Trophoblast cell (in vitro differentiated cells and primary cell): ENCODE data around the gene NUMA1.

Experiments used
- DNase-seq, 2 donors: peaks; one replicate each; pipeline ENCODE4 v3.0.0-alpha.2; 2016
- H2AFZ ChIP-seq: 2 replicates; pipeline ENCODE4 v1.6.1; 2013; ENCODE audit warnings: low read length, moderate library complexity, mild to moderate bottlenecking; ENCODE audit not compliant: insufficient read depth, poor library complexity
- H2AK5ac ChIP-seq: 2 replicates; pipeline ENCODE4 v1.6.1; 2013; ENCODE audit warnings: mild to moderate bottlenecking, low read length
- H2BK120ac ChIP-seq: 2 replicates; pipeline ENCODE4 v1.6.1; 2013; ENCODE audit warnings: low read length, mild to moderate bottlenecking, moderate library complexity; ENCODE audit not compliant: insufficient read depth, poor library complexity
- H2BK12ac ChIP-seq: 2 replicates; pipeline ENCODE4 v1.6.1; 2013; ENCODE audit warnings: mild to moderate bottlenecking, low read length, moderate library complexity
- H2BK5ac ChIP-seq: 2 replicates; pipeline ENCODE4 v1.6.1; 2013; ENCODE audit warnings: low read length, low read depth, moderate library complexity, mild to moderate bottlenecking; ENCODE audit not compliant: poor library complexity
- H3K14ac ChIP-seq: 2 replicates; pipeline ENCODE4 v1.6.1; 2013; ENCODE audit warnings: mild to moderate bottlenecking, low read length
- H3K18ac ChIP-seq: 2 replicates; pipeline ENCODE4 v1.6.1; 2013; ENCODE audit warnings: mild to moderate bottlenecking, low read length
- H3K23ac ChIP-seq: 2 replicates; pipeline ENCODE4 v1.6.1; 2013; ENCODE audit warnings: low read length
- H3K27ac ChIP-seq: 2 replicates; pipeline ENCODE4 v1.5.1; 2013; ENCODE audit warnings: low read depth, mild to moderate bottlenecking, inconsistent platforms, low read length, moderate library complexity
- H3K27me3 ChIP-seq: 2 replicates; pipeline ENCODE4 v1.6.1; 2013; ENCODE audit warnings: inconsistent platforms, mild to moderate bottlenecking, low read length, moderate library complexity; ENCODE audit not compliant: insufficient read depth
- H3K36me3 ChIP-seq, 2 experiments: 1 replicate in 1 of 2; 2 replicates in 1 of 2; pipeline ENCODE4 v1.6.1; 2013; ENCODE audit warnings: low read length in 2 of 2, mild to moderate bottlenecking in 2 of 2, moderate library complexity in 1 of 2; ENCODE audit not compliant: insufficient read depth in 2 of 2, control insufficient read depth in 1 of 2
- H3K4ac ChIP-seq: 2 replicates; pipeline ENCODE4 v1.6.1; 2013; ENCODE audit warnings: low read depth, mild to moderate bottlenecking, low read length, moderate library complexity
- H3K4me1 ChIP-seq, 2 experiments: 1 replicate in 1 of 2; 2 replicates in 1 of 2; pipeline ENCODE4 v1.6.1; 2013; ENCODE audit warnings: low read length in 2 of 2, mild to moderate bottlenecking in 2 of 2, moderate library complexity in 1 of 2; ENCODE audit not compliant: insufficient read depth in 2 of 2, control insufficient read depth in 1 of 2
- H3K4me2 ChIP-seq: 2 replicates; pipeline ENCODE4 v1.6.1; 2013; ENCODE audit warnings: inconsistent platforms, mild to moderate bottlenecking, low read length, moderate library complexity
- H3K4me3 ChIP-seq: 2 replicates; pipeline ENCODE4 v1.5.1; 2013; ENCODE audit warnings: mild to moderate bottlenecking, low read depth, low read length, inconsistent platforms
- H3K79me1 ChIP-seq: one replicate; pipeline ENCODE4 v1.6.1; 2013; ENCODE audit warnings: low read length
- H3K79me2 ChIP-seq: 2 replicates; pipeline ENCODE4 v1.6.1; 2013; ENCODE audit warnings: low read length, mild to moderate bottlenecking; ENCODE audit not compliant: control insufficient read depth, insufficient read depth, poor library complexity
- H3K9ac ChIP-seq: 2 replicates; pipeline ENCODE4 v1.6.1; 2013; ENCODE audit warnings: mild to moderate bottlenecking, low read length
- H3K9me3 ChIP-seq: 2 replicates; pipeline ENCODE4 v1.6.1; 2013; ENCODE audit warnings: low read depth, mild to moderate bottlenecking, control low read depth, inconsistent platforms, low read length; ENCODE audit not compliant: insufficient read depth
- H4K12ac ChIP-seq: 2 replicates; pipeline ENCODE4 v1.6.1; 2013; ENCODE audit warnings: low read depth, mild to moderate bottlenecking, low read length, moderate library complexity
- H4K8ac ChIP-seq: 2 replicates; pipeline ENCODE4 v1.6.1; 2013; ENCODE audit warnings: low read depth, mild to moderate bottlenecking, low read length, moderate library complexity
- H4K91ac ChIP-seq: one replicate; pipeline ENCODE4 v1.6.1; 2013; ENCODE audit warnings: low read depth, mild to moderate bottlenecking, low read length, moderate library complexity
- WGBS: extraction: QIAGEN DNeasy Blood & Tissue Kit; methylation state at CpG from one replicate; pipeline ENCODE4 v1.1.7; 2013; ENCODE audit warnings: missing lambda C conversion rate; ENCODE audit not compliant: insufficient read length, insufficient coverage; ENCODE audit errors: extremely low coverage; 5-methylcytosine and 5-hydroxymethylcytosine counted together

The NUMA1 gene

GRCh38 chr11:72119198-72119597, 38.9 kb upstream of the NUMA1 start:
- no peak overlapping the region for H3K4me2 ChIP-seq
- H3K18ac ChIP-seq: no peak overlapping the region
- no peaks in the 10 kb centered on the region for H3K36me3 ChIP-seq
- H2AK5ac ChIP-seq: no peak overlapping the region
- no peak overlapping the region for H3K23ac ChIP-seq
- no peak overlapping the region for H3K4ac ChIP-seq
- H3K27me3 ChIP-seq: no peaks in the 10 kb centered on the region
- H3K27ac ChIP-seq: no peak overlapping the region
- no peak overlapping the region for H4K8ac ChIP-seq
- no peak overlapping the region for H2BK5ac ChIP-seq
- peaks cover 0 to 2% of the 10 kb centered on the region in 2 experiments for H3K4me1 ChIP-seq
- H2BK12ac ChIP-seq: no peak overlapping the region
- H2BK120ac ChIP-seq: no peak overlapping the region
- no peak overlapping the region for H3K4me3 ChIP-seq
- H3K9ac ChIP-seq: no peak overlapping the region
- H4K91ac ChIP-seq: no peak overlapping the region
- peaks cover 4% of the 10 kb centered on the region for H3K9me3 ChIP-seq
- WGBS: no CpG with 5 or more reads among the region's 6 CpGs
- H3K14ac ChIP-seq: no peak overlapping the region
- no peak overlapping the region for H4K12ac ChIP-seq
- no peaks in the 10 kb centered on the region for H3K79me2 ChIP-seq
- no peaks in the 10 kb centered on the region for H3K79me1 ChIP-seq
- H2AFZ ChIP-seq: peak overlapping the region; percentile 52
- no peak for DNase-seq

DNA sequence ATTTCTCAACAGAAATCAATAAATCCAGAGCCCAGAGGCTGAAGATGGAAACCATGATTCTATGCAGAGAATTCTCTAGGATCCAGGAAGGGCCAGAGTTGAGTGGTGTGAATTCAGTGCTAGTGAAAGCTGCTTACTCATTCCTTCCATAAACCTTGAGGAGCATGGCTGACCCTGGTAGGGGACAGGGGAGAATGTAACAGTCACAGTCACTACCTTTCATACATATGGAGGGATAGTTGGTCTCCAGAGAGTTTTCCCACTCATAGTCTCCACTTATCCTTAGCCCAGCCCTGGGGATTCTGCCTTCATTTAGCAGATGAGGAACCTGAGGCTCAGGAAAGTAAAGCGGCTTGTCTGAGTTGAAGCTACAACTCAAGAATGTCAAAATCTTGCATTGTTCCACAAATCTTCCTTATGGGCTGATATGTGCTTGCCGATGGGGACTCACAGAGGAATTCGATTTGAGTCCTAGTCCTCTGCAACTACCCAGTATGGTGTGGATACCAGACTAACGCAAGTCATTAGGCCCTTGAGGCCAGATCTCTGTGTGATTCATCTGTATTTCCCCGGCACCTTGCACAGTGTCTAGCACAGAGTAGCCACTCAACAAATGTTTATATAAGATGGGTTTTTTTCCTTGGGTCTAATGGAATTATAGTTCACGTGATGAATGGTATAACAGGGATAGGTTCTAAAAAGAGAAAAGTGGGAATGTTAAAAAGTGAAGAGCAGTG, 35.8 kb upstream of the NUMA1 start:
- Histone ChIP-seq H3K36me3 (no peaks in the 10 kb centered on the region), H3K79me1 (peaks cover 8% of the 10 kb centered on the region), H3K18ac (no peak overlapping the region), H4K91ac (no peak overlapping the region), H2BK5ac (no peak overlapping the region), H4K8ac (no peak overlapping the region), H3K9ac (no peak overlapping the region), H3K9me3 (no peaks in the 10 kb centered on the region), H2AK5ac (no peak overlapping the region), H3K27ac (no peak overlapping the region), H4K12ac (no peak overlapping the region), H3K4me3 (no peak overlapping the region), H3K79me2 (peaks cover 3% of the 10 kb centered on the region), H3K14ac (no peak overlapping the region), H3K27me3 (no peaks in the 10 kb centered on the region), H3K23ac (no peak overlapping the region), H2AFZ (no peak overlapping the region), H3K4me2 (no peak overlapping the region), H3K4me1 (peaks cover 4 to 9% of the 10 kb centered on the region in 2 experiments), H2BK12ac (no peak overlapping the region), H2BK120ac (no peak overlapping the region), H3K4ac (no peak overlapping the region)
- DNase-seq: no peak
- no CpG with 5 or more reads among the region's 6 CpGs for WGBS

- Histone ChIP-seq H3K79me2 (peaks cover 3% of the 10 kb centered on the region), H3K27ac (no peak overlapping the region), H3K18ac (no peak overlapping the region), H4K8ac (no peak overlapping the region), H2AFZ (no peak overlapping the region), H3K79me1 (peaks cover 8% of the 10 kb centered on the region), H2BK5ac (no peak overlapping the region), H3K36me3 (peaks cover 2 to 8% of the 10 kb centered on the region in 2 experiments), H2BK120ac (no peak overlapping the region), H3K4me1 (peaks cover 4 to 9% of the 10 kb centered on the region in 2 experiments), H2AK5ac (no peak overlapping the region), H3K4ac (no peak overlapping the region), H4K12ac (no peak overlapping the region), H3K4me2 (no peak overlapping the region), H3K23ac (no peak overlapping the region), H3K27me3 (no peaks in the 10 kb centered on the region), H2BK12ac (no peak overlapping the region), H3K9me3 (no peaks in the 10 kb centered on the region), H3K9ac (no peak overlapping the region), H3K14ac (no peak overlapping the region), H4K91ac (no peak overlapping the region), H3K4me3 (no peak overlapping the region)
- DNase-seq: no peak
- no CpG with 5 or more reads among the region's 1 CpG for WGBS
Measured at GRCh38 chr11:72114570-72114969, 34.2 kb upstream of the NUMA1 start.

- H3K9ac ChIP-seq: peak overlapping the region; percentile 76
- peak overlapping the region; percentile 10 for H4K12ac ChIP-seq
- H2BK120ac ChIP-seq: peak overlapping the region; percentile 26
- H3K27ac ChIP-seq: peak overlapping the region; percentile 80
- peaks cover 6 to 17% of the 10 kb centered on the region in 2 experiments for H3K36me3 ChIP-seq
- peak overlapping the region; percentile 1 for H2BK5ac ChIP-seq
- H4K91ac ChIP-seq: peak overlapping the region; percentile 60
- H4K8ac ChIP-seq: peak overlapping the region; percentile 80
- H2BK12ac ChIP-seq: peak overlapping the region; percentile 12
- H3K23ac ChIP-seq: no peak overlapping the region
- peaks cover 4 to 9% of the 10 kb centered on the region in 2 experiments for H3K4me1 ChIP-seq
- H3K9me3 ChIP-seq: no peaks in the 10 kb centered on the region
- peak overlapping the region; percentile 39 for H3K4ac ChIP-seq
- H3K14ac ChIP-seq: peak overlapping the region; percentile 27
- DNase-seq: peak; percentile 78 to 84
- peak overlapping the region; percentile 26 for H3K4me3 ChIP-seq
- H3K4me2 ChIP-seq: peak overlapping the region; percentile 81
- peak overlapping the region; percentile 7 for H2AK5ac ChIP-seq
- no peak overlapping the region for H3K18ac ChIP-seq
- WGBS: no CpG with 5 or more reads among the region's 9 CpGs
- H2AFZ ChIP-seq: no peak overlapping the region
- peaks cover 3% of the 10 kb centered on the region for H3K79me2 ChIP-seq
- H3K79me1 ChIP-seq: peaks cover 8% of the 10 kb centered on the region
- no peaks in the 10 kb centered on the region for H3K27me3 ChIP-seq
Measured at GRCh38 chr11:72112978-72113808, 32.9 kb upstream of the NUMA1 start.
